Ascending aorta (tissue), 2 donors: ENCODE results near the gene MSH6. TPM values are rescaled to one million over a fixed set of nuclear protein-coding genes. Genes with fewer than 3 reads are reported as not detected.

Experiments used
- DNase-seq, 2 donors: peaks; one replicate each; pipeline ENCODE4 v3.0.0-alpha.2; 2019; ENCODE audit warnings: low spot score in 2 of 2
- H3K27ac ChIP-seq, 2 donors: fragments of 200-600 bp; sonication (generic); one replicate each; pipeline ENCODE4 v1.5.1; 2016 to 2017; ENCODE audit warnings: mild to moderate bottlenecking in 1 of 2
- H3K27me3 ChIP-seq: fragments of 200-600 bp; sonication (generic); one replicate; pipeline ENCODE4 v1.5.1; 2017
- H3K36me3 ChIP-seq, 2 donors: fragments of 200-600 bp; sonication (generic); one replicate each; pipeline ENCODE4 v1.5.1; 2016
- H3K4me1 ChIP-seq, 2 donors: fragments of 200-600 bp; sonication (generic); one replicate each; pipeline ENCODE4 v1.5.1; 2016 to 2017; ENCODE audit warnings: mild to moderate bottlenecking in 1 of 2
- H3K4me3 ChIP-seq, 2 donors: fragments of 200-600 bp; sonication (generic); one replicate each; pipeline ENCODE4 v1.5.1; 2016 to 2017; ENCODE audit warnings: mild to moderate bottlenecking in 1 of 2
- H3K9me3 ChIP-seq, 2 donors: fragments of 200-600 bp; sonication (generic); one replicate each; pipeline ENCODE4 v1.5.1; 2016
- intact Hi-C: fragments of 100-400 bp; cut with DNase I; formaldehyde crosslinking; loops from one replicate; pipeline ENCODE4 v1.15.1; 2023
- total RNA-seq: library from RNA; depleted of rRNA; stranded (reverse); fragments of >200 nt; gene quantifications from one replicate; pipeline ENCODE4 v1.1.0, GENCODE V29; 2016
- TF ChIP-seq, protein P1 (sequence below), 3 experiments: fragments of 200-600 bp in 2 of 3; fragments of 450-650 bp in 1 of 3; sonication (generic) in 2 of 3; IDR thresholded peaks; one replicate each; pipeline ENCODE4 v1.5.1; 2016 to 2019; ENCODE audit warnings: antibody characterized with exemption in 3 of 3, mild to moderate bottlenecking in 1 of 3, moderate library complexity in 1 of 3

The MSH6 gene
- total RNA-seq, 1 donor from 2014 or later, result 11.8 TPM

DNA sequence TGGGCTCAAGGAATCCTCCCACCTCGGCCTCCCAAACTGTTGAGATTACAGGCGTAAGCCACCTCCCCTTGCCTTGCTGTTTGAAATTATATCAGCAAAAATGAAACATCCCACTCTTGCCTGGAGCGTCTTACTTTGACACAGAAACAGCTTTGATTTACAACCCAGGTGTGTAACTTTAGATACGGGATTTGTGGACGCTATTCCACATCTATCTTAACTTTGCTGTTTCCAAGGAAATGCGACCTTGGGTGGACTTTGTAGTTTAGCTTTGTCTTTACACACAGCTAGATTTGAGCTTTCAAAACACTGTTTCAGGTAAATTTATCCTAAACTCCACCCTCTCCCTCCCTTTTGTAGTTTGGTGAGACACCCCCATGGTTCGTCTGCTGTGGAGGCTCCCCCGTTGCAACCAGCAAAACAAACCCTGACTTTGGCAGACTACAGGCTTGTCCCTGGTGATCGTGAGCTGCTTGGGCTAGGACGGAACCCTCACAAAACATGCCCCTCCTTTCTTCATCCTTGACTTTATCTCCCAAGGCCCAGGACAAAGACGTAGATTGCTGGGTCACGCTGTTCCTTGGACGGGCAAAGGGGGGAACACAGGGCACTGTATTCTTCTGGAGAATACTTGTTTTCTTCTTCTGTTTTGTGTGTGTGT is 5.5 kb upstream of the MSH6 start:
- no peaks in the 10 kb centered on the region for H3K36me3 ChIP-seq
- no peak overlapping the region for H3K27ac ChIP-seq
- no peaks in the 10 kb centered on the region for H3K27me3 ChIP-seq
- no peak for DNase-seq
- H3K4me3 ChIP-seq, result no peak overlapping the region
- peaks cover 0 to 7% of the 10 kb centered on the region in 2 donors for H3K4me1 ChIP-seq
- intact Hi-C loops, result no loop called here
- TF ChIP-seq, protein P1, sequence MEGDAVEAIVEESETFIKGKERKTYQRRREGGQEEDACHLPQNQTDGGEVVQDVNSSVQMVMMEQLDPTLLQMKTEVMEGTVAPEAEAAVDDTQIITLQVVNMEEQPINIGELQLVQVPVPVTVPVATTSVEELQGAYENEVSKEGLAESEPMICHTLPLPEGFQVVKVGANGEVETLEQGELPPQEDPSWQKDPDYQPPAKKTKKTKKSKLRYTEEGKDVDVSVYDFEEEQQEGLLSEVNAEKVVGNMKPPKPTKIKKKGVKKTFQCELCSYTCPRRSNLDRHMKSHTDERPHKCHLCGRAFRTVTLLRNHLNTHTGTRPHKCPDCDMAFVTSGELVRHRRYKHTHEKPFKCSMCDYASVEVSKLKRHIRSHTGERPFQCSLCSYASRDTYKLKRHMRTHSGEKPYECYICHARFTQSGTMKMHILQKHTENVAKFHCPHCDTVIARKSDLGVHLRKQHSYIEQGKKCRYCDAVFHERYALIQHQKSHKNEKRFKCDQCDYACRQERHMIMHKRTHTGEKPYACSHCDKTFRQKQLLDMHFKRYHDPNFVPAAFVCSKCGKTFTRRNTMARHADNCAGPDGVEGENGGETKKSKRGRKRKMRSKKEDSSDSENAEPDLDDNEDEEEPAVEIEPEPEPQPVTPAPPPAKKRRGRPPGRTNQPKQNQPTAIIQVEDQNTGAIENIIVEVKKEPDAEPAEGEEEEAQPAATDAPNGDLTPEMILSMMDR (IDR thresholded peaks at IDR 0.05), result no peak
- no peaks in the 10 kb centered on the region for H3K9me3 ChIP-seq

DNA sequence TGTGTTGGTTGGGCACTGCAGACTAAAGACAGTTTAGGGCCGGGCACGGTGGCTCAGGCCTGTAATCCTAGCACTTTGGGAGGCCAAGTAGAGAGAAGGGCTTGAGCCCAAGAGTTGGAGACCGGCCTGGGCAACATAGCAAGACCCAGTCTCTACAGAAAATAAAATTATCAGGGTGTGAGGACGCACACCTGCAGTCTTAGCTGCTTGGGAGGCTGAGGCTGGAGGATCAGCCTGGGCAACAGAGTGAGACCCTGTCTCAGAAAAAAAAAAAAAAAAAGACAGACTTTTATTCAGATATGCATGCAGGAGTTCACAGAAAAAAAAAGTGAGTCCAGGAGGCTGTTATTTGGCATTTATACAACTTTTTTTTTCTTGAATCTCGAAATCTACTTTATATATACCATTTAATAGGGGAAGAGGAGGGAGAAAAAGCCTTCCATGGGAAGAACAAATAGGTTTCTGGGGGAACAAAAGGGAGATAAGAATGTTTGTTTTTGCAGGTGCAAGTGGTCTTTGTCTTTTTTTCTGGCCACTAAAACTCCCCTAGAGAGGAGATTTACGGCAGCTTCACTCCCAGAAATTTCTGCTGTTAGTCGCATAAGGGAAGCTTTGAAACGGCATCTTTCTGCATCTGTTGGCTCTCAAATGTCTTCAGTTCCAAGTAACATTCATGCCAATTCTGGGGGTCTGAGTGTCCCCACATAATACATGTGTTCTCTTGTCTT is 4.1 kb upstream of the MSH6 start:
- no peak overlapping the region for H3K27ac ChIP-seq
- no peak overlapping the region for H3K4me3 ChIP-seq
- H3K4me1 ChIP-seq, result peaks cover 0 to 7% of the 10 kb centered on the region in 2 donors
- TF ChIP-seq, protein P1 (IDR thresholded peaks at IDR 0.05), result no peak
- H3K36me3 ChIP-seq, result no peaks in the 10 kb centered on the region
- no peak for DNase-seq
- no peaks in the 10 kb centered on the region for H3K9me3 ChIP-seq
- intact Hi-C loops, result no loop called here
- no peaks in the 10 kb centered on the region for H3K27me3 ChIP-seq

DNA sequence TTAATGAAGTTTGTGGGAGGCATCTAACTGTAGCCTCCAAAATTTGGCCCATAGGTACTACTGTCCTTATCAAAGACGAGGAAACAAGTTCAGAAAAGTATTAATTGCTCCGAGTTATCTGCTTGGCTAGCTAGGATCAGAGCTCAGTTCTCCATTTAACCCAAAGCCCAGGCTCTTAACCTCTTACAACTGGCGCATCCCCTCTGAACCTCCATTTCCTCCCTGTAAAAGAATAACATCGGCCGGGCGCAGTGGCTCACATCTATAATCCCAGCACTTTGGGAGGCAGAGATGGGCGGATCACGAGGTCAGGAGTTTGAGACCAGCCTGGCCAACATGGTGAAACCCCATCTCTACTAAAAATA is 3.5 kb upstream of the MSH6 start:
- Histone ChIP-seq H3K9me3 (no peaks in the 10 kb centered on the region), H3K27ac (no peak overlapping the region), H3K4me3 (no peak overlapping the region), H3K27me3 (no peaks in the 10 kb centered on the region), H3K4me1 (peaks cover 0 to 12% of the 10 kb centered on the region in 2 donors), H3K36me3 (no peaks in the 10 kb centered on the region)
- DNase-seq, result no peak
- intact Hi-C loops, result no loop called here
- TF ChIP-seq, protein P1 (IDR thresholded peaks at IDR 0.05), result no peak

DNA sequence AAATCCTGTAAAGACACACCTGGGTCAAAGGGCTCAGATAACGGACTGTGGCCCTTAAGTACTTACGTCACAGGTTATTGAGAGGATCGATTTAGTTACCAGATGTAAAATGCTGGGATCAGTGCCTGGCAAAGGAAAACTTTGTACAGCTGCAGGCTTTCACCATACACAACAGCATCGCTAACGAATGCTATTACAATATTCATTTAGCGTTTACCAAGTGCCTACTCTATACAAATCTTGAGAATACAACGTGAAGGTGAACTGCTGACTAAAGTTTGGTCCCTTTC is 619 bp upstream of the MSH6 start:
- no peaks in the 10 kb centered on the region for H3K9me3 ChIP-seq
- no peaks in the 10 kb centered on the region for H3K27me3 ChIP-seq
- peaks cover 0 to 16% of the 10 kb centered on the region in 2 donors for H3K4me1 ChIP-seq
- no peak for DNase-seq
- no peaks in the 10 kb centered on the region for H3K36me3 ChIP-seq
- TF ChIP-seq, protein P1 (IDR thresholded peaks at IDR 0.05), result no peak
- peak overlapping the region; percentile 89 to 96 for H3K27ac ChIP-seq
- peak overlapping the region; percentile 98 to 100 for H3K4me3 ChIP-seq
- intact Hi-C loops, result loop anchor here (2.0 to 10.0 kb wide), 3 partner anchors 324 to 572 kb away; no protein-coding TSS in a partner anchor

DNA sequence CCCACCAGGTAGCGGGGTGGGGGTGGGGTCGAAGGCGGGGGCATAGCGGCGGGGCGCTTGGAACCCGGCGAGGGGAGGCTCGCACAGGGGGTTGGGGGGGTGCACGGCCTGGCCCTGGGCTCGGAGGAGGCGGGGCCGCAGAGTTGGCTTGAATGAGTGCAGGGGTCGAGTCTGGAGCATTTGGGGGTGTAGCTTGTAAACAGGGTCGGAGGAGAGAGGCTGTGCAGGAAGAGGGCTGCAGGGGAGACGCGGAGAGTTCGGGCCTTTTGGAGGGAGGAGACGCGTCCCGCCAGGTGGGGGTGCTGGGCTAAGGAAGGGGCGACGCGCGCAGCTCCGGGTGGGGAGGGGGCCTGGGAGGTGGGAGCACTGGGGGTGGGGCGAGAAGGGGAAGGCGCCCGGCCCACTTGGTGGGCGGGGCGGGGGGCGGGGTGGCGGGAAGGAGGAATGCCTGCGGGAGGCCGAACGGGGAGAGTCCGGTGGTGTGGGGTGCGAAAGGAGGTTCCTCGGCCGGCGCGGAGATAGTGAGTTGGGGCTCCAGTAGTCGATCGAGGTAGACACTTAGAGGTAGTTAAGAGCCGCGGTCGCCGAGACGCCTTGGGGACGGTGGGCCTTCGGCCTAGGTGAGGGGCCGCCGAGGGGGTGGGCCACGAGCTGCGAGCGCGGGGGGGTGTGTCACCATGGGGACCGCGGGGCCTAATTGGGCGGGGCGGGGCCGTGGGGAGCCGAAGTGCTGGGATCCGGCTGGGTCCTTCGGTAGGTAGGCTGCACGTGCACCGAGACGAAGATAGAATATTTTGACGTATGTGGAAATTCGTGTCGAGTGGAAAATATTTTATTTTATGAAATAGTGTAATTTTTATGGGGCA is 774 bp downstream of the MSH6 start:
- DNase-seq, result peak in 1 of 2 donors; percentile 79
- H3K27ac ChIP-seq, result peak overlapping the region; percentile 89 to 96
- intact Hi-C loops, result loop anchor here (1.0 to 10.0 kb wide), 4 partner anchors 123 to 571 kb away; partner anchors contain the start of gene FBXO11
- no peaks in the 10 kb centered on the region for H3K9me3 ChIP-seq
- H3K36me3 ChIP-seq, result no peaks in the 10 kb centered on the region
- no peaks in the 10 kb centered on the region for H3K27me3 ChIP-seq
- TF ChIP-seq, protein P1 (IDR thresholded peaks at IDR 0.05), result peak in 1 of 3 experiments; percentile 4
- H3K4me3 ChIP-seq, result peak overlapping the region; percentile 98 to 100
- peaks cover 0 to 16% of the 10 kb centered on the region in 2 donors for H3K4me1 ChIP-seq
